ENCODE results near the gene PITPNM3.

GRCh38 chr17:6525141-6525540, 31.2 kb downstream of the PITPNM3 start:
- no peak for TF ChIP-seq POLR2AphosphoS5 (IDR thresholded peaks at IDR 0.05; ENCODE audit: borderline replicate concordance, low read depth, low read length)
- no peak for TF ChIP-seq EZH2 (IDR thresholded peaks at IDR 0.05)
